ENCODE results near the gene CTBP2. TPM values are rescaled to one million over a fixed set of nuclear protein-coding genes. Genes with fewer than 3 reads are reported as not detected.

The CTBP2 gene
- total RNA-seq, 2 donors from 2014 or later: 32.0 to 49.0 TPM

- DNase-seq (no peak), ATAC-seq (no peak)
- H3K27me3 ChIP-seq: no peaks in the 10 kb centered on the region
- WGBS, 2 donors: 74 to 85% methylated on average over 8 to 10 of the region's 10 CpGs
- H3K9me3 ChIP-seq: no peaks in the 10 kb centered on the region
- H3K27ac ChIP-seq: peak overlapping the region; percentile 91 to 96 (median 96)
- no peaks in the 10 kb centered on the region for H3K36me3 ChIP-seq (replicated peaks in 1 of 2; ENCODE audit: insufficient read depth in 1 of 2, low read depth in 2 of 2)
- no peak overlapping the region for H3K4me3 ChIP-seq
- TF ChIP-seq, protein P1, sequence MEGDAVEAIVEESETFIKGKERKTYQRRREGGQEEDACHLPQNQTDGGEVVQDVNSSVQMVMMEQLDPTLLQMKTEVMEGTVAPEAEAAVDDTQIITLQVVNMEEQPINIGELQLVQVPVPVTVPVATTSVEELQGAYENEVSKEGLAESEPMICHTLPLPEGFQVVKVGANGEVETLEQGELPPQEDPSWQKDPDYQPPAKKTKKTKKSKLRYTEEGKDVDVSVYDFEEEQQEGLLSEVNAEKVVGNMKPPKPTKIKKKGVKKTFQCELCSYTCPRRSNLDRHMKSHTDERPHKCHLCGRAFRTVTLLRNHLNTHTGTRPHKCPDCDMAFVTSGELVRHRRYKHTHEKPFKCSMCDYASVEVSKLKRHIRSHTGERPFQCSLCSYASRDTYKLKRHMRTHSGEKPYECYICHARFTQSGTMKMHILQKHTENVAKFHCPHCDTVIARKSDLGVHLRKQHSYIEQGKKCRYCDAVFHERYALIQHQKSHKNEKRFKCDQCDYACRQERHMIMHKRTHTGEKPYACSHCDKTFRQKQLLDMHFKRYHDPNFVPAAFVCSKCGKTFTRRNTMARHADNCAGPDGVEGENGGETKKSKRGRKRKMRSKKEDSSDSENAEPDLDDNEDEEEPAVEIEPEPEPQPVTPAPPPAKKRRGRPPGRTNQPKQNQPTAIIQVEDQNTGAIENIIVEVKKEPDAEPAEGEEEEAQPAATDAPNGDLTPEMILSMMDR (IDR thresholded peaks at IDR 0.05): no peak
- TF ChIP-seq POLR2A (IDR thresholded peaks at IDR 0.05): no peak
- H3K4me1 ChIP-seq: peaks cover 91% of the 10 kb centered on the region
- intact Hi-C loops (cut with DNase I): no loop called here
Observed at GRCh38 chr10:125118701-125119100, 41.7 kb downstream of the CTBP2 start.

DNA sequence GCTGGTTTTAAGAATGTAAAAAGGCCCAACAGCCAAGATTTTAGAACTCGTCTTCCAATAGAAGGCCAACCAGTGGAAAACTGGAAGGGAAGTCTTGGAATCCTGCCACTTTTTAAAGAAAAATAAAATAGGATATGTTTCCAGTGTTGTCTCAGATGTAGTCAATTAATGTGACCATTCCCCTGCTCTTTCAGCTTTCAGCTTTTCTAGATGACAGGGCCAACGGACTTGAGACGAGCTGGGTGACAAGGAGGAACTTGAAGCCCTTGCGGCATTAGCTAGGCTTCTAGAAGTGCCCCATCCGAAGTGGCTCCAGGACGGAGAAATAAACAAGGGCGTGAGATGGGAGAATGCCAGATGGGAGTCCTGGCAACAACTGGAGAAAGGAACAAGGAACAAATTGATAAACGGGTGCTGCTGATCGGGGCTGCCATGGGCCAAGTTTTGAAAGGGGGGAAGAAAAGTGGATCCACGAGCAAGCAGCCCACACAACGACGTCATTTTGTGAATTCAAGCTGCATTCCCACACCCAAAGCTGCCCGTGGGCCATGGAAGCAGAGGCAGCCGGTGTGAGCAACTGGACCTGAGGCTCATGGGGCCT is 42.3 kb downstream of the CTBP2 start:
- DNase-seq: peak; percentile 79 to 89 (median 86)
- ATAC-seq: peak; percentile 67
- Histone ChIP-seq H3K4me3 (no peak overlapping the region), H3K27me3 (no peaks in the 10 kb centered on the region), H3K36me3 (replicated peaks in 1 of 2; ENCODE audit: insufficient read depth in 1 of 2, low read depth in 2 of 2) (no peaks in the 10 kb centered on the region), H3K27ac (peak overlapping the region; percentile 91 to 96 (median 96)), H3K4me1 (peaks cover 91% of the 10 kb centered on the region), H3K9me3 (no peaks in the 10 kb centered on the region)
- intact Hi-C loops (cut with DNase I): no loop called here
- WGBS, 2 donors: 4 to 10% methylated on average over 14 of the region's 14 CpGs
- TF ChIP-seq, protein P1 (IDR thresholded peaks at IDR 0.05): no peak
- peak in 1 of 3 donors; percentile 8 for TF ChIP-seq POLR2A (IDR thresholded peaks at IDR 0.05)

DNA sequence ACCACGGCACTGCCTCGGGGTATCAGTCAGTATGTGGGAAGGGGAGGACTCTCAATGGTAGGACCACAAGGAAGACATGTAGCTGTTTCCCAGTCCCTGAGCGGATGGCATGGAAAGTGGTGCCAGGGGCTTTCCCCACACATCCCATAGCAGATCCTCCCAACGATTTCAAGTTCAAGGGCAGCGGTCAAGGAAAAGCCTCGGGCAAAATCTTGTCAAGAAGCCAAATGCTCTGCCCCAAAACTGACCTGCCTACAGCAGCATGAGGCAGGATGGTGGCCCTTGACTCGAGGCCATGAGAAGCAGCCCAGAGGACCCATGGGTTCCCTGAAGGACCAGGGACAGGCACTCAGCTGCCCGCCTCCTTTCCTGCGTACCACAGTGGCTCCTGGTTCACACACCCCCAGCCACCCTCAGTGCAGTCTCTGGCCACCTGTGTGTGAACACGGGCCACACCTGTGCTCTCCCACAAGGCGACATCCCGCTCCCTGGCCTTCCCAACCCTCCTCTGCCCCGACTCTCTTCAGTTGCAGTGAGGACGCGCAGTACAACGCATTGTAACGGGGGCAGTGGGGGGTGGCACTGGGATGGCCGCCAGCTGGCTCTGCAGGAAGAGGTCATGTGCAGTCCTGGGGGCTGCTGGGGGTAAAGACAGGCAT is 43.6 kb downstream of the CTBP2 start:
- H3K9me3 ChIP-seq: no peaks in the 10 kb centered on the region
- no peaks in the 10 kb centered on the region for H3K27me3 ChIP-seq
- H3K27ac ChIP-seq: peak overlapping the region; percentile 91 to 96 (median 96)
- H3K36me3 ChIP-seq (replicated peaks in 1 of 2; ENCODE audit: insufficient read depth in 1 of 2, low read depth in 2 of 2): no peaks in the 10 kb centered on the region
- DNase-seq (peak in 3 of 4 donors; percentile 62 to 71 (median 63)), ATAC-seq (no peak)
- peak in 1 of 3 donors; percentile 26 for TF ChIP-seq POLR2A (IDR thresholded peaks at IDR 0.05)
- TF ChIP-seq, protein P1 (IDR thresholded peaks at IDR 0.05): no peak
- no peak overlapping the region for H3K4me3 ChIP-seq
- peaks cover 92% of the 10 kb centered on the region for H3K4me1 ChIP-seq
- intact Hi-C loops (cut with DNase I): no loop called here
- 49 to 56% methylated on average over 14 to 18 of the region's 18 CpGs for WGBS, 2 donors

DNA sequence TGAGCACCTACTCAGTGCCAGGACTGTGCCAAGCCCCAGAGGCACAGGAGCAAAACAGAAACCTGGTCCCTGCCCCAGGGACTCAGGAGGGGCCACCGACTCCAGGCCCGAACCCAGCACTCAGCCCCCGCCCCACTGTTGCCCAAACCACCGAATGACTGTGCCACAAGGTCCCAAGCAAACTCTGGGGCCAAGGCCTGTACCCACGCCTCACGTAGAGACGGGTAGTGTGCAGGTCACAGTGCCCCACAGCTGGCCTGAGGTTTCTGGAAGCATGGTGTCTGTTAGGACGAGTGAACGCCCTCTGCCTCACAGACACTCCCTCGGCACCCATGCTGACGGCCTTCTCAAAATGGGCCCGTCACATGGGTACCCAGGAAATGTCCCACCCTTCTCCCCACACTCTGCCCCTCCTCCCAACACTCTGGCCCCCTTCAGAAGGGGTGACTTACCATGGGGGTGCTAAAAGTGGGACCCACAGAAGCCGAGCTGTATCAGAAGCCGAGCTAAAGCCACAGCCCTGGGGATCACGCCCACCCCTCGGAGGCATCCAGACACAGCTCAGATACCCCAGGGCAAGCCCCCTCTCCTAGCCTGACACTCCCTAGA is 44.2 kb downstream of the CTBP2 start:
- Histone ChIP-seq H3K9me3 (no peaks in the 10 kb centered on the region), H3K27ac (peak overlapping the region; percentile 91 to 96 (median 96)), H3K4me3 (no peak overlapping the region), H3K36me3 (replicated peaks in 1 of 2; ENCODE audit: insufficient read depth in 1 of 2, low read depth in 2 of 2) (no peaks in the 10 kb centered on the region), H3K4me1 (peaks cover 92% of the 10 kb centered on the region), H3K27me3 (no peaks in the 10 kb centered on the region)
- WGBS, 2 donors: 84 to 86% methylated on average over 9 to 16 of the region's 16 CpGs
- peak in 1 of 4 donors; percentile 7 for DNase-seq
- no peak for ATAC-seq
- intact Hi-C loops (cut with DNase I): no loop called here
- TF ChIP-seq, protein P1 (IDR thresholded peaks at IDR 0.05): no peak
- TF ChIP-seq POLR2A (IDR thresholded peaks at IDR 0.05): no peak
